GM18868 (cell line): ENCODE data around the gene ABHD1.
A peak's percentile ranks its signal among the peaks of the same experiment; 100 is the strongest.

ENCODE experiments used
- ATAC-seq: cut with Tn5 transposase; IDR thresholded peaks from one replicate; pipeline ENCODE4 v1.9.1; 2021; ENCODE audit warnings: mild to moderate bottlenecking, moderate library complexity; ENCODE audit not compliant: unreplicated experiment

ABHD1 gene

GRCh38 chr2:27086724-27087593, 36.7 kb upstream of the ABHD1 start, which contains the start of gene KHK:
Gene KHK (plus strand): TSS chr2:27086772. CDS start chr2:27087260, 488 bp downstream.
- ATAC-seq: peak; percentile 11

GRCh38 chr2:27087823-27088410, 35.7 kb upstream of the ABHD1 start:
- no peak for ATAC-seq

- no peak for ATAC-seq
These were observed 35.0 kb upstream of the ABHD1 start for GRCh38 chr2:27088634-27089033.

GRCh38 chr2:27089111-27089954, 34.3 kb upstream of the ABHD1 start:
- ATAC-seq: no peak

GRCh38 chr2:27091746-27092695, 31.6 kb upstream of the ABHD1 start:
- no peak for ATAC-seq

- ATAC-seq: no peak
These were observed 30.8 kb upstream of the ABHD1 start for GRCh38 chr2:27092696-27093429.

- ATAC-seq: no peak
These were observed 29.9 kb upstream of the ABHD1 start for GRCh38 chr2:27093430-27094352.

GRCh38 chr2:27094353-27094984, 29.1 kb upstream of the ABHD1 start:
- ATAC-seq: no peak

GRCh38 chr2:27095427-27095744, 28.2 kb upstream of the ABHD1 start:
- no peak for ATAC-seq

- no peak for ATAC-seq
These were observed 27.6 kb upstream of the ABHD1 start for GRCh38 chr2:27095745-27096651.

GRCh38 chr2:27096748-27097297, 26.8 kb upstream of the ABHD1 start:
- ATAC-seq: no peak

GRCh38 chr2:27097341-27097740, 26.3 kb upstream of the ABHD1 start:
- no peak for ATAC-seq

- ATAC-seq: no peak
These were observed 24.2 kb upstream of the ABHD1 start for GRCh38 chr2:27099334-27099955.

- no peak for ATAC-seq
These were observed 23.6 kb upstream of the ABHD1 start for GRCh38 chr2:27100036-27100435.

- no peak for ATAC-seq
These were observed 21.3 kb upstream of the ABHD1 start for GRCh38 chr2:27102329-27102728.

GRCh38 chr2:27105981-27106380, 17.6 kb upstream of the ABHD1 start:
- no peak for ATAC-seq
